ENCODE measurements around the gene KL. TPM values are rescaled to one million over a fixed set of nuclear protein-coding genes. Genes with fewer than 3 reads are reported as not detected.

Gene KL
- total and polyA plus RNA-seq, 4 donors, result 1.7 to 8.5 (median 2.5) TPM

- H3K27me3 ChIP-seq (ENCODE audit: control insufficient read depth, insufficient read depth, low read length), result no peaks in the 10 kb centered on the region
- no peak overlapping the region for H3K4me3 ChIP-seq (ENCODE audit: low read depth, low read length)
- no peaks in the 10 kb centered on the region for H3K36me3 ChIP-seq (ENCODE audit: control insufficient read depth, insufficient read depth, low read length)
- H3K9me3 ChIP-seq (ENCODE audit: control insufficient read depth, insufficient read depth, low read length), result no peaks in the 10 kb centered on the region
- peaks cover 4% of the 10 kb centered on the region for H3K4me1 ChIP-seq (ENCODE audit: control insufficient read depth, insufficient read depth, low read length)
- no peak for DNase-seq (ENCODE audit: low read depth in 4 of 6, low spot score in 6 of 6)
- no CpG with 5 or more reads among the region's 3 CpGs for whole genome bisulfite sequencing (ENCODE audit: insufficient coverage)
- no peak overlapping the region for H3K27ac ChIP-seq (ENCODE audit: low read depth, low read length)
Observed at GRCh38 chr13:33087790-33088189, 71.6 kb downstream of the KL start.

GRCh38 chr13:33089311-33089710, 73.1 kb downstream of the KL start:
- Histone ChIP-seq H3K27ac (ENCODE audit: low read depth, low read length) (no peak overlapping the region), H3K9me3 (ENCODE audit: control insufficient read depth, insufficient read depth, low read length) (no peaks in the 10 kb centered on the region), H3K4me3 (ENCODE audit: low read depth, low read length) (no peak overlapping the region), H3K4me1 (ENCODE audit: control insufficient read depth, insufficient read depth, low read length) (peaks cover 4% of the 10 kb centered on the region), H3K36me3 (ENCODE audit: control insufficient read depth, insufficient read depth, low read length) (no peaks in the 10 kb centered on the region), H3K27me3 (ENCODE audit: control insufficient read depth, insufficient read depth, low read length) (no peaks in the 10 kb centered on the region)
- no peak for DNase-seq (ENCODE audit: low read depth in 4 of 6, low spot score in 6 of 6)
- 93% methylated on average over 3 of the region's 3 CpGs for WGBS (ENCODE audit: insufficient coverage)

GRCh38 chr13:33090755-33091414, 74.7 kb downstream of the KL start:
- Histone ChIP-seq H3K27ac (ENCODE audit: low read depth, low read length) (peak overlapping the region; percentile 1), H3K9me3 (ENCODE audit: control insufficient read depth, insufficient read depth, low read length) (no peaks in the 10 kb centered on the region), H3K4me3 (ENCODE audit: low read depth, low read length) (no peak overlapping the region), H3K27me3 (ENCODE audit: control insufficient read depth, insufficient read depth, low read length) (no peaks in the 10 kb centered on the region), H3K36me3 (ENCODE audit: control insufficient read depth, insufficient read depth, low read length) (no peaks in the 10 kb centered on the region), H3K4me1 (ENCODE audit: control insufficient read depth, insufficient read depth, low read length) (peaks cover 4% of the 10 kb centered on the region)
- DNase-seq (ENCODE audit: low read depth in 4 of 6, low spot score in 6 of 6), result peak in 1 of 6 donors; percentile 6
- 100% methylated on average over 1 of the region's 4 CpGs for WGBS (ENCODE audit: insufficient coverage)

GRCh38 chr13:33091415-33091774, 75.2 kb downstream of the KL start:
- Histone ChIP-seq H3K36me3 (ENCODE audit: control insufficient read depth, insufficient read depth, low read length) (no peaks in the 10 kb centered on the region), H3K27ac (ENCODE audit: low read depth, low read length) (peak overlapping the region; percentile 1)

GRCh38 chr13:33092073-33092987, 76.1 kb downstream of the KL start:
- no peak for DNase-seq (ENCODE audit: low read depth in 4 of 6, low spot score in 6 of 6)
- 79% methylated on average over 4 of the region's 11 CpGs for WGBS (ENCODE audit: insufficient coverage)

More at GRCh38 chr13:33091415-33091774, 75.2 kb downstream of the KL start:
- H3K27me3 ChIP-seq (ENCODE audit: control insufficient read depth, insufficient read depth, low read length), result no peaks in the 10 kb centered on the region
- 62% methylated on average over 2 of the region's 5 CpGs for WGBS (ENCODE audit: insufficient coverage)
- no peak overlapping the region for H3K4me3 ChIP-seq (ENCODE audit: low read depth, low read length)
- no peaks in the 10 kb centered on the region for H3K9me3 ChIP-seq (ENCODE audit: control insufficient read depth, insufficient read depth, low read length)
- peak in 1 of 6 donors; percentile 65 for DNase-seq (ENCODE audit: low read depth in 4 of 6, low spot score in 6 of 6)
- peaks cover 4% of the 10 kb centered on the region for H3K4me1 ChIP-seq (ENCODE audit: control insufficient read depth, insufficient read depth, low read length)

GRCh38 chr13:33096886-33097605, 80.8 kb downstream of the KL start:
- no peaks in the 10 kb centered on the region for H3K27me3 ChIP-seq (ENCODE audit: control insufficient read depth, insufficient read depth, low read length)
- no peak for DNase-seq (ENCODE audit: low read depth in 4 of 6, low spot score in 6 of 6)

More at GRCh38 chr13:33092073-33092987, 76.1 kb downstream of the KL start:
- Histone ChIP-seq H3K4me3 (ENCODE audit: low read depth, low read length) (no peak overlapping the region), H3K27me3 (ENCODE audit: control insufficient read depth, insufficient read depth, low read length) (no peaks in the 10 kb centered on the region), H3K9me3 (ENCODE audit: control insufficient read depth, insufficient read depth, low read length) (no peaks in the 10 kb centered on the region), H3K36me3 (ENCODE audit: control insufficient read depth, insufficient read depth, low read length) (no peaks in the 10 kb centered on the region), H3K4me1 (ENCODE audit: control insufficient read depth, insufficient read depth, low read length) (peaks cover 4% of the 10 kb centered on the region), H3K27ac (ENCODE audit: low read depth, low read length) (no peak overlapping the region)

GRCh38 chr13:33099860-33100259, 83.6 kb downstream of the KL start:
- Histone ChIP-seq H3K36me3 (ENCODE audit: control insufficient read depth, insufficient read depth, low read length) (no peaks in the 10 kb centered on the region), H3K9me3 (ENCODE audit: control insufficient read depth, insufficient read depth, low read length) (no peaks in the 10 kb centered on the region), H3K27ac (ENCODE audit: low read depth, low read length) (no peak overlapping the region), H3K4me1 (ENCODE audit: control insufficient read depth, insufficient read depth, low read length) (no peaks in the 10 kb centered on the region), H3K27me3 (ENCODE audit: control insufficient read depth, insufficient read depth, low read length) (no peaks in the 10 kb centered on the region), H3K4me3 (ENCODE audit: low read depth, low read length) (no peak overlapping the region)
- no CpG with 5 or more reads among the region's 3 CpGs for WGBS (ENCODE audit: insufficient coverage)
- DNase-seq (ENCODE audit: low read depth in 4 of 6, low spot score in 6 of 6), result no peak

More at GRCh38 chr13:33096886-33097605, 80.8 kb downstream of the KL start:
- Histone ChIP-seq H3K27ac (ENCODE audit: low read depth, low read length) (no peak overlapping the region), H3K4me1 (ENCODE audit: control insufficient read depth, insufficient read depth, low read length) (no peaks in the 10 kb centered on the region), H3K36me3 (ENCODE audit: control insufficient read depth, insufficient read depth, low read length) (no peaks in the 10 kb centered on the region), H3K9me3 (ENCODE audit: control insufficient read depth, insufficient read depth, low read length) (no peaks in the 10 kb centered on the region), H3K4me3 (ENCODE audit: low read depth, low read length) (no peak overlapping the region)
- no CpG with 5 or more reads among the region's 2 CpGs for whole genome bisulfite sequencing (ENCODE audit: insufficient coverage)

GRCh38 chr13:33100886-33101285, 84.7 kb downstream of the KL start:
- Histone ChIP-seq H3K27me3 (ENCODE audit: control insufficient read depth, insufficient read depth, low read length) (no peaks in the 10 kb centered on the region), H3K4me3 (ENCODE audit: low read depth, low read length) (no peak overlapping the region), H3K9me3 (ENCODE audit: control insufficient read depth, insufficient read depth, low read length) (no peaks in the 10 kb centered on the region), H3K27ac (ENCODE audit: low read depth, low read length) (no peak overlapping the region), H3K36me3 (ENCODE audit: control insufficient read depth, insufficient read depth, low read length) (peaks cover 6% of the 10 kb centered on the region), H3K4me1 (ENCODE audit: control insufficient read depth, insufficient read depth, low read length) (no peaks in the 10 kb centered on the region)
- no CpG with 5 or more reads among the region's 3 CpGs for WGBS (ENCODE audit: insufficient coverage)
- DNase-seq (ENCODE audit: low read depth in 4 of 6, low spot score in 6 of 6), result no peak

- Histone ChIP-seq H3K36me3 (ENCODE audit: control insufficient read depth, insufficient read depth, low read length) (peaks cover 13% of the 10 kb centered on the region), H3K27ac (ENCODE audit: low read depth, low read length) (no peak overlapping the region), H3K4me3 (ENCODE audit: low read depth, low read length) (no peak overlapping the region), H3K4me1 (ENCODE audit: control insufficient read depth, insufficient read depth, low read length) (no peaks in the 10 kb centered on the region), H3K9me3 (ENCODE audit: control insufficient read depth, insufficient read depth, low read length) (no peaks in the 10 kb centered on the region), H3K27me3 (ENCODE audit: control insufficient read depth, insufficient read depth, low read length) (no peaks in the 10 kb centered on the region)
- no CpG with 5 or more reads among the region's 2 CpGs for WGBS (ENCODE audit: insufficient coverage)
- no peak for DNase-seq (ENCODE audit: low read depth in 4 of 6, low spot score in 6 of 6)
Observed at GRCh38 chr13:33101835-33102234, 85.6 kb downstream of the KL start.
